Activated CD4-positive, alpha-beta memory T cell treated with anti-CD3 and anti-CD28 coated beads, Interleukin-2, amount 10 ng/mL, durations not matched to agents 7 days and 5 days (primary cell): Measurements from ENCODE around the gene RERG. TPM values are rescaled to one million over a fixed set of nuclear protein-coding genes. Genes with fewer than 3 reads are reported as not detected.

Experiments used
- CTCF ChIA-PET: fragments of 350-600 bp; sonication (Branson Sonifier 250); formaldehyde crosslinking; loops from one replicate; lab custom pipeline; 2021; ENCODE audit warnings: antibody characterized with exemption, inconsistent platforms; lab: Charles Lee
- POLR2A ChIA-PET: fragments of 350-600 bp; sonication (Branson Sonifier 250); formaldehyde crosslinking; loops from one replicate; lab custom pipeline; 2021; ENCODE audit warnings: antibody characterized with exemption; lab: Charles Lee
- DNase-seq: peaks from one replicate; pipeline ENCODE4 v3.0.0-alpha.2; 2020
- H3K27ac Mint-ChIP-seq: one replicate; pipeline ENCODE4 v1.8.0; 2021; ENCODE audit warnings: mild to moderate bottlenecking, mixed read lengths
- H3K27me3 Mint-ChIP-seq: one replicate; pipeline ENCODE4 v1.8.0; 2021; ENCODE audit warnings: mixed read lengths
- H3K36me3 Mint-ChIP-seq: one replicate; pipeline ENCODE4 v1.8.0; 2021; ENCODE audit warnings: low read depth, mixed read lengths
- H3K4me1 Mint-ChIP-seq: one replicate; pipeline ENCODE4 v1.8.0; 2021; ENCODE audit warnings: mixed read lengths
- H3K4me3 Mint-ChIP-seq: one replicate; pipeline ENCODE4 v1.8.0; 2021; ENCODE audit warnings: mild to moderate bottlenecking, mixed read lengths
- H3K9me3 Mint-ChIP-seq: one replicate; pipeline ENCODE4 v1.8.0; 2021; ENCODE audit warnings: mixed read lengths
- total RNA-seq, 2 experiments: library from RNA; stranded (reverse); gene quantifications; one replicate each; pipeline ENCODE4 v1.2.3, GENCODE V29; 2021

Gene RERG
- total RNA-seq, 2 experiments from 2014 or later = not detected

DNA sequence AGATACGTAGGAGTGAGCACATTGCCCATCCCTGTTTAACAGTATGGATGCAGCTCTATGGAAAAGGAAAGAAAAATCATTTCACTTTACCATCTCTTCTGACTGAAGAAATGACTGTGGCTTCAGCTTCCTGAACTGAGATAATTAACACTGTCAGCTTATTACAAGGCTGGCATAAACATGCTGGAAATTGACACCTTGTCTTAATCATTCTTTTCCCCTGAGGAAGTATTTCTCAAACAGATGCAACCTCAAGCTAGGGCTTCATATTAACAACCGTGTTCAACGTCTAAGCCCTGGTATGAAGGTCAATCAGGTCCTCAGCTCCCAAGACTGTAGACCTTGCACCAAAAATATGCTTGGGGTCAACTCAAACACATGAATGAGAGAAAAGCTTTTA is 25.0 kb downstream of the RERG start:
- Mint-ChIP-seq H3K4me3 (no peak overlapping the region), H3K27me3 (peaks cover 11% of the 10 kb centered on the region), H3K4me1 (no peaks in the 10 kb centered on the region), H3K36me3 (no peaks in the 10 kb centered on the region), H3K9me3 (no peaks in the 10 kb centered on the region), H3K27ac (no peak overlapping the region)
- ChIA-PET CTCF (interaction anchor here (0.7 to 1.6 kb wide), 2 partner anchors 24 to 375 kb away, joined by 3 read pairs; no protein-coding TSS in a partner anchor), POLR2A (no interaction called here)
- DNase-seq = no peak

DNA sequence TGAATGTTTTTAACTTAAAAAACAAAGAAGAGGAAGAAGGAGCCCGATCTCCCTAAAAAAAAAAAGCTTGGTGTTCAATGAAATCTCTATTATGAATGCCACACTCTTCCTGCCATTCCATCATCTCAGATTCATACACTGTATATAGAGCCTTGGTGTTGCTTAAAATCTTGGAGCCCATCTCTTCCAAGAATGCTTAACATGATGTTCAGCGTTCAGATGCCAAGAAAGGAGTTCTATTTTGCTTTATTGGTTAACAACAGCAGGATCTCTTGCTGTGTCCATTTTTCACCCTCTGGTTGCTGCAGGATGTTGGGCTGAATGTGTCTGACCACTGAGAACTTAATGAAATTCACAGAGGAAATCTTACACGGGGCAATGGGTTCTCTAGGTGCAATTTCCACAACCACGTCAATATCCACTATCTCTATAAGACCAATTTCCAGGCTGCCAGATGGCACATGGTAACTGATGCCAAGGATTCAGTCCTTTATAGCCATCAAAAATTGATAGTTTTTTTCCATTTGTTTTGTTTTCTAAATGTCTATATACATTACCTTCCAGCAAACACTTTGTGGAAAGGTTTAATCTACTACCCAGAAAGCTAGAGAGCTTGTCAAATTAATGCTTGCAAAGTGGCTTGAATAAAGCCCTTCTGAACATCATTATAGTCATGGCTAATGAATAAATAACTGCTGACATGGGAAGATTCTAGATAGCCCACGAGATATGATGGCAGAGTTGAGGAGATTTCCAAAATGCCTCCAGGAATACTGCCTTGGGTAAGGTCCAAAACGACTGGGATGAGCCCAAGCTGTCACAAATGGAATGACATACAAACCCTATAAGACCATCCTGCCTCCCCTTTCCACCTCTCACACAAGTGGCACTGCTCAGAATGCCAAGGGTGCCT is 26.5 kb downstream of the RERG start:
- DNase-seq = no peak
- no peak overlapping the region for H3K27ac Mint-ChIP-seq
- CTCF ChIA-PET = no interaction called here
- H3K9me3 Mint-ChIP-seq = no peaks in the 10 kb centered on the region
- no peaks in the 10 kb centered on the region for H3K36me3 Mint-ChIP-seq
- POLR2A ChIA-PET = no interaction called here
- H3K4me1 Mint-ChIP-seq = no peaks in the 10 kb centered on the region
- no peak overlapping the region for H3K4me3 Mint-ChIP-seq
- H3K27me3 Mint-ChIP-seq = peaks cover 11% of the 10 kb centered on the region

- H3K27me3 Mint-ChIP-seq = peaks cover 11% of the 10 kb centered on the region
- no peaks in the 10 kb centered on the region for H3K4me1 Mint-ChIP-seq
- H3K4me3 Mint-ChIP-seq = no peak overlapping the region
- ChIA-PET POLR2A (no interaction called here), CTCF (no interaction called here)
- no peaks in the 10 kb centered on the region for H3K36me3 Mint-ChIP-seq
- no peak for DNase-seq
- no peak overlapping the region for H3K27ac Mint-ChIP-seq
- no peaks in the 10 kb centered on the region for H3K9me3 Mint-ChIP-seq
These were observed 27.3 kb downstream of the RERG start for GRCh38 chr12:15193946-15194345.

DNA sequence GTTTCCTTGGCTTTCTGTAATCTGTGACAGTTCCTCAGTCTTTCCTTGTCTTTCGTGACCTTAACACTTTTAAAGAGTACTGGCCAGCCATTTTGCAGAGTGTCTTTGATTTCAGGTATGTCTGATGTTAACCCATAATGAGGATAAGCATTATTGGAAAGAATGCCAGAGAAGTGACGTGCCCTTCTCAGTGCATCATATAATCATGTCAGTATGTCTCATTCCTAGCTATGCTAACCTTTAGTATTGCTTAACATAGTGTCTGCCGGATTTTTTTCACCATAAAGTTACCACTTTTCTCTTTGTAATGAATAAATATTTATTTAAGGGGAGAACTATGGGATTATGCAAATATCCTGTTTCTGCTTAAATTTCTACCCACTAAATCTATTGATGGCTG is 28.5 kb downstream of the RERG start:
- Mint-ChIP-seq H3K4me1 (no peaks in the 10 kb centered on the region), H3K4me3 (no peak overlapping the region), H3K36me3 (no peaks in the 10 kb centered on the region), H3K27ac (no peak overlapping the region), H3K9me3 (no peaks in the 10 kb centered on the region), H3K27me3 (peaks cover 11% of the 10 kb centered on the region)
- DNase-seq = no peak
- ChIA-PET CTCF (no interaction called here), POLR2A (no interaction called here)

DNA sequence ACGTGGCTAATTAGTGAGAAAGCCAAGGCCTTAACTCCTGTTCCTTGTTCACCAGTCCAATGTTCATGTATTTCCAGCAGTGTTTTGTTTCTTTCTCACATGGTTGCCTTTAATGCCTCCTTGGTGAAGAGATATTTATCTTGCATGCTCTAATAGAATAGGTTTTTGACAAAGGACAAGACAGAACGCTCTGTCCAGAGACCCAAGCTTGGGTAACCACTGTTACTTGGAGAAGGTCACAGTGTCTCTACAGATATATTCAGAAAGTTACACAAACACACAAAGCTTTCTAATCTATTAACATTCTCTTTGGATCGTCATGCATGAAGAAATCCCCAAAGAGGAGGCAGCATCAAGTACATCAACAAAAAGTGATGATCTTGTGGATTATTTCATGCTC is 33.1 kb downstream of the RERG start:
- Mint-ChIP-seq H3K4me1 (no peaks in the 10 kb centered on the region), H3K9me3 (no peaks in the 10 kb centered on the region), H3K27ac (no peak overlapping the region), H3K36me3 (no peaks in the 10 kb centered on the region), H3K27me3 (no peaks in the 10 kb centered on the region), H3K4me3 (no peak overlapping the region)
- POLR2A ChIA-PET = no interaction called here
- CTCF ChIA-PET = interaction anchor here (3.6 kb wide), 1 partner anchor 33 kb away, joined by 12 read pairs; the partner anchor contains the start of gene RERG
- DNase-seq = no peak

GRCh38 chr12:15186597-15186996 is 34.6 kb downstream of the RERG start:
- Mint-ChIP-seq H3K9me3 (no peaks in the 10 kb centered on the region), H3K27ac (no peak overlapping the region), H3K36me3 (no peaks in the 10 kb centered on the region), H3K4me3 (no peak overlapping the region), H3K4me1 (no peaks in the 10 kb centered on the region), H3K27me3 (no peaks in the 10 kb centered on the region)
- ChIA-PET POLR2A (no interaction called here), CTCF (interaction anchor here (3.6 kb wide), 1 partner anchor 34 kb away, joined by 12 read pairs; the partner anchor contains the start of gene RERG)
- no peak for DNase-seq

DNA sequence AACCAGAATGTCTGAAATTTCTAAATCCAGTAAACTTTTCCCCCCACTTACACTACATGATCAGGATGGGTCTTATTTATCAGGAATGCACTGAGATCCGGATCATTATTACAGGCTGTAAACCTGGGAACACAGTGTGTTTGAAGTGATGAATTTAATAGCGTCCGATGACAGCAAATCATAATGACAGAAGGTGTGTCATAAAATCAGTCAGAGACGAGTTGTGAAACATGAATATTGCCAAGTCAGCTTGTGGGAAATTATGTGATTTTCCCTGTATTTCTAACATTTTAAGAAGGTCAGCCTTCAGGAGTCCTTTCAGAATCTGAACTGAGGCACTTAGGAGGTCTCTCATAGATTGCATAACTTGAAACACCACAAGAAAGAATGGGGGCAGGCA is 36.7 kb downstream of the RERG start:
- no peak overlapping the region for H3K27ac Mint-ChIP-seq
- H3K27me3 Mint-ChIP-seq = no peaks in the 10 kb centered on the region
- H3K4me1 Mint-ChIP-seq = no peaks in the 10 kb centered on the region
- H3K36me3 Mint-ChIP-seq = no peaks in the 10 kb centered on the region
- ChIA-PET CTCF (no interaction called here), POLR2A (no interaction called here)
- no peaks in the 10 kb centered on the region for H3K9me3 Mint-ChIP-seq
- no peak overlapping the region for H3K4me3 Mint-ChIP-seq
- DNase-seq = no peak

DNA sequence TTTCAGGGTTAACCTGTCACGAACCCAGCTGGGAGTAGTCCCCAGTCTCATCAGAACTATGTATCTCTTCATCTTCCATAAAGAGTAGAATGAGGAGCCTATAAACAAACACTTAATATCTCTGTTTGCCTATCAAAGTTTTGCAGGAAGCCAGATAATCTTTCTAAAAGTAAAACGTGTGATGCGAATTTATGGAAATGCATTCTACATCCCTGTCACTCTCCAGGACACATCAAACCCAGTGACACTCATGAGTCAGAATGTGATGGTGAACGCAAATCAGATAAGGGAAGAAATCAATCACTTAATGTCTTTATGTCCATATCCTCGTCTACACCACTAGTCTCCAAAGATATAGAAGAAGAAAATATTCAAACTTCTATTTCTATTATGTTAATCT is 37.4 kb downstream of the RERG start:
- H3K9me3 Mint-ChIP-seq = no peaks in the 10 kb centered on the region
- no peaks in the 10 kb centered on the region for H3K27me3 Mint-ChIP-seq
- H3K27ac Mint-ChIP-seq = no peak overlapping the region
- ChIA-PET POLR2A (no interaction called here), CTCF (no interaction called here)
- no peaks in the 10 kb centered on the region for H3K4me1 Mint-ChIP-seq
- no peak for DNase-seq
- no peaks in the 10 kb centered on the region for H3K36me3 Mint-ChIP-seq
- H3K4me3 Mint-ChIP-seq = no peak overlapping the region

- POLR2A ChIA-PET = no interaction called here
- CTCF ChIA-PET = no interaction called here
- no peak overlapping the region for H3K27ac Mint-ChIP-seq
- no peak for DNase-seq
- H3K4me3 Mint-ChIP-seq = no peak overlapping the region
- H3K4me1 Mint-ChIP-seq = no peaks in the 10 kb centered on the region
- no peaks in the 10 kb centered on the region for H3K9me3 Mint-ChIP-seq
- no peaks in the 10 kb centered on the region for H3K36me3 Mint-ChIP-seq
- H3K27me3 Mint-ChIP-seq = peaks cover 5% of the 10 kb centered on the region
These were observed 40.1 kb downstream of the RERG start for GRCh38 chr12:15181017-15181683.

DNA sequence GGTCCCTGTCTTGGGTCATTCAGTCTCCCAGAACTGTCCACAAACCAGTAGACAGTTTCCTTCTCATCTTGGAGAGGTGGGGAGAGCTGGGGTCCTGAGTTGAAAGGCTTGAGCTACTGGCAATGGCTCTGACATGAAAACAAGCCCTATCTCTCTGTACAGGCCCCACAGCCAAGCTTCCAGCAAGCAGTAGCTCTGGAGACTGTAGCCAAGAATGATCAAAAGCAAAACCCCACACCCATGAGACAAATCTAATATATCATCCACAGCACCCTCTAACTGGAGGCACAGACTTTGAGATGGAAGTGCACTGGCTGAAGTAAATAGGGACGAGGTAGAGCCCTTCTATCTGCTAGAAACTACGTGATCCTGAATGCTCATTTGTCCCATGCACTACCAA is 40.9 kb downstream of the RERG start:
- ChIA-PET POLR2A (no interaction called here), CTCF (no interaction called here)
- no peak overlapping the region for H3K4me3 Mint-ChIP-seq
- H3K4me1 Mint-ChIP-seq = no peaks in the 10 kb centered on the region
- H3K9me3 Mint-ChIP-seq = no peaks in the 10 kb centered on the region
- no peaks in the 10 kb centered on the region for H3K36me3 Mint-ChIP-seq
- H3K27me3 Mint-ChIP-seq = peaks cover 9% of the 10 kb centered on the region
- no peak for DNase-seq
- H3K27ac Mint-ChIP-seq = no peak overlapping the region

GRCh38 chr12:15179672-15180071 is 41.5 kb downstream of the RERG start:
- POLR2A ChIA-PET = no interaction called here
- DNase-seq = no peak
- Mint-ChIP-seq H3K27ac (no peak overlapping the region), H3K4me1 (no peaks in the 10 kb centered on the region), H3K9me3 (no peaks in the 10 kb centered on the region), H3K36me3 (no peaks in the 10 kb centered on the region), H3K27me3 (peaks cover 9% of the 10 kb centered on the region), H3K4me3 (no peak overlapping the region)
- CTCF ChIA-PET = no interaction called here

DNA sequence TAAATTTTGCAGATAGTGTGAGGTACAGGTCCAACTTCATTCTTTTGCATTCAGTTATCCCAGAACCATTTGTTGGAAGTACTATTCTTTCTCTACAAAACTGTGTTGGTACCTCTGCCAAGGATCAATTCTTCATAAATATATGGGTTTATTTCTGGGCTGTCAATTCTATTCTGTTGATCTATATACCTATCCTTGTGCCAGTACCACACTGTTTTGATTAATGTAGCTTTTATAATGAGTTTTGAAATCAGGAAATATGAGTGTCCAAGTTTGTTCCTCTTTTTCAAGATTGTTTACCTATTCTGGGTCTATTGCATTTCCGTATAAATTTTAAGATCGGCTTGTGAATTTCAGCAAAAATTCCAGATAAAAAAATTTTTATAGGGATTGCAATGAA is 48.1 kb downstream of the RERG start:
- CTCF ChIA-PET = interaction anchor here (0.8 to 2.1 kb wide), 2 partner anchors 18 to 23 kb away, joined by 3 to 6 read pairs; no protein-coding TSS in a partner anchor

GRCh38 chr12:15172060-15172822 is 49.0 kb downstream of the RERG start:
- CTCF ChIA-PET = interaction anchor here (0.8 to 2.1 kb wide), 2 partner anchors 17 to 24 kb away, joined by 3 to 6 read pairs; no protein-coding TSS in a partner anchor
- no peaks in the 10 kb centered on the region for H3K9me3 Mint-ChIP-seq
- H3K27me3 Mint-ChIP-seq = peaks cover 16% of the 10 kb centered on the region

More for the DNA sequence above, 48.1 kb downstream of the RERG start:
- no peaks in the 10 kb centered on the region for H3K4me1 Mint-ChIP-seq
- no peak overlapping the region for H3K27ac Mint-ChIP-seq
- no peaks in the 10 kb centered on the region for H3K36me3 Mint-ChIP-seq
- no peak overlapping the region for H3K4me3 Mint-ChIP-seq
- H3K27me3 Mint-ChIP-seq = peaks cover 17% of the 10 kb centered on the region
- no peaks in the 10 kb centered on the region for H3K9me3 Mint-ChIP-seq
- no peak for DNase-seq
- POLR2A ChIA-PET = no interaction called here

More at GRCh38 chr12:15172060-15172822, 49.0 kb downstream of the RERG start:
- DNase-seq = no peak
- no peaks in the 10 kb centered on the region for H3K4me1 Mint-ChIP-seq
- H3K4me3 Mint-ChIP-seq = no peak overlapping the region
- H3K36me3 Mint-ChIP-seq = no peaks in the 10 kb centered on the region
- H3K27ac Mint-ChIP-seq = no peak overlapping the region
- POLR2A ChIA-PET = no interaction called here
